ENCODE data around the gene ERI3. TPM values are rescaled to one million over a fixed set of nuclear protein-coding genes. Genes with fewer than 3 reads are reported as not detected.

ERI3 gene
- total RNA-seq, 1 experiment from 2014 or later = 141 TPM

GRCh38 chr1:44354268-44354839 lies 703 bp downstream of the ERI3 start:
- in situ Hi-C loops (cut with HindIII; ENCODE audit: low pct_unique_long_range_greater_than_20kb, low sequenced_read_pairs) = no loop called here
- DNase-seq (ENCODE audit: low read depth) = no peak

- no peak for DNase-seq (ENCODE audit: low read depth)
- in situ Hi-C loops (cut with HindIII; ENCODE audit: low pct_unique_long_range_greater_than_20kb, low sequenced_read_pairs) = no loop called here
These were observed 1.5 kb downstream of the ERI3 start for GRCh38 chr1:44353604-44354003.

- in situ Hi-C loops (cut with HindIII; ENCODE audit: low pct_unique_long_range_greater_than_20kb, low sequenced_read_pairs) = no loop called here
- no peak for DNase-seq (ENCODE audit: low read depth)
These were observed 3.8 kb downstream of the ERI3 start for GRCh38 chr1:44351289-44351688.

GRCh38 chr1:44348061-44348485 lies 7.0 kb downstream of the ERI3 start:
- in situ Hi-C loops (cut with HindIII; ENCODE audit: low pct_unique_long_range_greater_than_20kb, low sequenced_read_pairs) = no loop called here
- no peak for DNase-seq (ENCODE audit: low read depth)

GRCh38 chr1:44347280-44347679 lies 7.8 kb downstream of the ERI3 start:
- in situ Hi-C loops (cut with HindIII; ENCODE audit: low pct_unique_long_range_greater_than_20kb, low sequenced_read_pairs) = no loop called here
- no peak for DNase-seq (ENCODE audit: low read depth)

- in situ Hi-C loops (cut with HindIII; ENCODE audit: low pct_unique_long_range_greater_than_20kb, low sequenced_read_pairs) = no loop called here
- no peak for DNase-seq (ENCODE audit: low read depth)
These were observed 8.2 kb downstream of the ERI3 start for GRCh38 chr1:44346878-44347277.

GRCh38 chr1:44346184-44346583 lies 8.9 kb downstream of the ERI3 start:
- no peak for DNase-seq (ENCODE audit: low read depth)

GRCh38 chr1:44345187-44345775 lies 9.8 kb downstream of the ERI3 start:
- in situ Hi-C loops (cut with HindIII; ENCODE audit: low pct_unique_long_range_greater_than_20kb, low sequenced_read_pairs) = no loop called here
- DNase-seq (ENCODE audit: low read depth) = no peak

More at GRCh38 chr1:44346184-44346583, 8.9 kb downstream of the ERI3 start:
- in situ Hi-C loops (cut with HindIII; ENCODE audit: low pct_unique_long_range_greater_than_20kb, low sequenced_read_pairs) = no loop called here

GRCh38 chr1:44339731-44340130 lies 15.3 kb downstream of the ERI3 start:
- no peak for DNase-seq (ENCODE audit: low read depth)
- in situ Hi-C loops (cut with HindIII; ENCODE audit: low pct_unique_long_range_greater_than_20kb, low sequenced_read_pairs) = no loop called here

- in situ Hi-C loops (cut with HindIII; ENCODE audit: low pct_unique_long_range_greater_than_20kb, low sequenced_read_pairs) = no loop called here
- DNase-seq (ENCODE audit: low read depth) = no peak
These were observed 16.9 kb downstream of the ERI3 start for GRCh38 chr1:44338136-44338535.

- in situ Hi-C loops (cut with HindIII; ENCODE audit: low pct_unique_long_range_greater_than_20kb, low sequenced_read_pairs) = no loop called here
- no peak for DNase-seq (ENCODE audit: low read depth)
These were observed 18.4 kb downstream of the ERI3 start for GRCh38 chr1:44336668-44337067.

- in situ Hi-C loops (cut with HindIII; ENCODE audit: low pct_unique_long_range_greater_than_20kb, low sequenced_read_pairs) = no loop called here
These were observed 20.1 kb downstream of the ERI3 start for GRCh38 chr1:44334968-44335367.

GRCh38 chr1:44333376-44333775 lies 21.7 kb downstream of the ERI3 start:
- in situ Hi-C loops (cut with HindIII; ENCODE audit: low pct_unique_long_range_greater_than_20kb, low sequenced_read_pairs) = no loop called here
- DNase-seq (ENCODE audit: low read depth) = no peak

More at GRCh38 chr1:44334968-44335367, 20.1 kb downstream of the ERI3 start:
- no peak for DNase-seq (ENCODE audit: low read depth)

GRCh38 chr1:44332505-44332904 lies 22.6 kb downstream of the ERI3 start:
- in situ Hi-C loops (cut with HindIII; ENCODE audit: low pct_unique_long_range_greater_than_20kb, low sequenced_read_pairs) = no loop called here
- no peak for DNase-seq (ENCODE audit: low read depth)

GRCh38 chr1:44330935-44331334 lies 24.1 kb downstream of the ERI3 start:
- in situ Hi-C loops (cut with HindIII; ENCODE audit: low pct_unique_long_range_greater_than_20kb, low sequenced_read_pairs) = no loop called here
- no peak for DNase-seq (ENCODE audit: low read depth)

- no peak for DNase-seq (ENCODE audit: low read depth)
- in situ Hi-C loops (cut with HindIII; ENCODE audit: low pct_unique_long_range_greater_than_20kb, low sequenced_read_pairs) = no loop called here
These were observed 26.2 kb downstream of the ERI3 start for GRCh38 chr1:44328671-44329416.

- in situ Hi-C loops (cut with HindIII; ENCODE audit: low pct_unique_long_range_greater_than_20kb, low sequenced_read_pairs) = no loop called here
- peak; percentile 98 for DNase-seq (ENCODE audit: low read depth)
These were observed 27.2 kb downstream of the ERI3 start for GRCh38 chr1:44327679-44328491.

GRCh38 chr1:44326821-44327465 lies 28.1 kb downstream of the ERI3 start:
- in situ Hi-C loops (cut with HindIII; ENCODE audit: low pct_unique_long_range_greater_than_20kb, low sequenced_read_pairs) = no loop called here
- DNase-seq (ENCODE audit: low read depth) = no peak

Data from Caki2 (cell line).